ENCODE results near the gene LIMD2.
"Not testable (repeated sequence)": the region's sequence is repeated elsewhere in the genome, so short reads cannot be mapped to it uniquely, and the experiment has no call there.

The LIMD2 gene

DNA sequence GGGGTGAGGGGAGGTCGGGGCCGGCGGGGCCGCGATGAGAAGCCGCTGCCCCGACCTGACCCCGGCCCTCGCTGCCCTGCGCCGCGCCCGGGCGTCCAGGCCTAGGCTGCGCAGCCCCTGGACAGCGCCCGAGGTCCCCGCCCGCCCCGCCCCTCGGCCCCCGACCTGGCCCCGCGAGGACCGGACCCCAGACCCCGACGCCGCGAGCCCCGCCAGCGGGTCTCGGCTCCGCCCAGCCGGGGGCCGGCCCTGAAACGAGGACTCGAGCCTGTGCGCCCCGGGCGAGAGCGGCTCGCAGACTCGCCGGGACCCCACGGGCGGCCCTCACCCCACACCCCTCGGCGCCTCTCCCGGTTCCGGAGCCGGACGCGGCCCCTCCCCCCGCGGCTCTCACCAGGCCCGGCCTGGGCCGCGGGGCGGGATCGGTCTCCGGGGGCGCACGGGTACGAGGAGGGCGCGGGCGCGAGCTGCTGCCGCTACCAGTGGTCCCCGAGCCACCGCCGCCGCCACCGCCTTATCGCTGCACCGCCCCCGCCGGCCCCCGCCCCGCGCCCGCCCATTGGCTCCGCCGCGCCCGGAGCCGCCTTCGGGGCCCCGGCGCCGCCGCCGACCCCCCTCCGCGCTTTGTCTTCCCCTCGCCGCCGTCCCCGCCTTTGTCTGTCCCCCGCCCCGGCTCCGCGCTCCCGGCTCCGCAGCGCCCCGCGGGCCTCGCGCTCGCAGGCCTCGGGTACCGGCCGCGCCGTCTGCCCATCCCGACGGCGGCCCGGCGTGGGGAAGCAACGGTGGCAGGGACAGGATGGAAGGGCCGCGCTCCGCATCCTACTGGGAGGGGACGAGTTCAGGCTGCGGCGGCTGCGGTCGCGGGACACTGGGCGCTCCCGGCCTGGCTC lies at the start of gene LIMD2:
Gene LIMD2, minus strand, starts transcription at position 488 of the 890 bp plus-strand sequence. CDS start 827 bp downstream, outside the sequence.
- peak; percentile 80 for DNase-seq

DNA sequence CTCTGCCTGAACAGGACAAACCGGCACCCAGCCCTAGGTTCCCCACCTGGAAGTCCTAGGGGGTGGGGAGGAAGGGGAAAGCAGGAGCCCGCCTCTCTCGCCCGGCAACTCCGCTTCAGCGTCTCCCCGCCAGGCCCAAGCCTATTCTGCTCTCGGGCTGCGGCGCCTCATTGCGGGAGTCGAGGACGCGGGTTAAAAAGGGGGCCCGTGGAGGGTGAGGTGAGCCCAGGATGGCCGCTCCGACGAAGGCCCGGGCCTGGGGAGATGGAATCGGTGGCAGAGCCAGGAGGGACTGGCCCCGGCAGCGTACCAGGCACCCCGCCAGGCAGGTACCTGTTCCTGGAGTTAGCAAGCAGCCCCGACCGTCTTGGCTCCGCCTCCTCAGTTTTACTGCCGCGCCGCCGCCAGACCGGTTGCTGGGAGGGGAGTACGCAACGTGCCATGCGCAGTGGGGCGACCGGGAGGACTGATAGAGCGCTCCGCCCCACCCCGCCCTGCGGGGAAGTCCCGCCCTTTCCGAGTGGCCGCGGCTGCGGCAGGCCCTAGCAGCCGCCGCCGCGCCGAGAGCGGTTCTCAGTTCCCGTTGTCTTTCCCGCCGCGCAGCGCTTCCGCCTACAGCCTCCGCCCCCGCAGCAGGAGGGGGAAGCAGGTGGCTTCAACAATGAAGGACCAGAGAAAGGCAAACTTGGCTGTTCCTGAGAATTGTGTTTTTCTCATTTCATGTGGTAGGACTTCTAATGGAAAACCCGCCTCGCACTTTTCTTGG lies 41.7 kb upstream of the LIMD2 start, which contains the start of gene STRADA:
Gene STRADA, minus strand, starts transcription at position 392 of the 766 bp plus-strand sequence. CDS start 13,430 bp downstream, outside the sequence.
- peak; percentile 98 for DNase-seq

DNA sequence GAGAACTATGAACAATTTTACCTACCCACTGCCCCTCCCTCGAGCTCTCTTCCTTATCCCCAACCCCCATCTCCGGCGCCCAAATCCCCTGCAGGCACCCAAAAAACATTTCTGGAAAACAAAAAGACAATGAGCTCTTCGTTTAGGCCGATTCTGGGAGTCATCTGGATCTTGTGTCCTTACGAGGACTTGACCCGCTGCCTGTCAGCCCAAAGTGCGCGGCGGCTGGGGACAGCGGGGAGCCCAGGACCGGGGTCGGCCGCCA lies 41.1 kb upstream of the LIMD2 start:
- DNase-seq = no peak

DNA sequence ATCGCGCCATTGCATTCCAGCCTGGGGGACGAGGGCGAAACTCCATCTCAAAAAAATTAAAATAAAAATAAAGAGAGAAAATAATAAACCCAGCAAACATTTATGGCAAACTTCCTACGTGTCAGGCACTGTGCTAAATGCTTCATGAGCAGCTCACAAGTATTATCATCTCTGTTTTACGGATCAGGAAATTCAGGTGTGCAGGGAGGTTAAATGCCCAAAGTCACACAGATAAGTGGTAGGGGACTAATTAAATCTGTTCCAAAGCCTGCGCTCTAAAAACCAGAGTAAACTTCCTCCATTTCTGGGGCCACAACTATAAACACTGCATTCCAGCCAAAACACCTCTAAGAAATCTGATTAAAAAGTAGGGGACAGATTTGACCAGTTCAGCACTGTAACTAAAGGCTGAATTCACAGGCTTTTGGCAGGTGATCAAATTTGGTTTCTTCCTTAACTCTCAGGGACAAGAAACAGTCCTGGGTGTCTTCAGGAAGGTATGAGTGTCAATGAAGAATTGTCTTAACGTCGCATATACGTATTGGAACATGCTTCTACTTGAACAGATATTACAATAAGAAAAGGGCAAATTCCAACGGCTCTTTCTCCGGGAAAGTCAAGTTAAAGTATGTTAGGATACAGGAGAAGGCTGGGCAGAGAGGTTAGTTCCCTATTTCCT lies 40.7 kb upstream of the LIMD2 start:
- DNase-seq = no peak

DNA sequence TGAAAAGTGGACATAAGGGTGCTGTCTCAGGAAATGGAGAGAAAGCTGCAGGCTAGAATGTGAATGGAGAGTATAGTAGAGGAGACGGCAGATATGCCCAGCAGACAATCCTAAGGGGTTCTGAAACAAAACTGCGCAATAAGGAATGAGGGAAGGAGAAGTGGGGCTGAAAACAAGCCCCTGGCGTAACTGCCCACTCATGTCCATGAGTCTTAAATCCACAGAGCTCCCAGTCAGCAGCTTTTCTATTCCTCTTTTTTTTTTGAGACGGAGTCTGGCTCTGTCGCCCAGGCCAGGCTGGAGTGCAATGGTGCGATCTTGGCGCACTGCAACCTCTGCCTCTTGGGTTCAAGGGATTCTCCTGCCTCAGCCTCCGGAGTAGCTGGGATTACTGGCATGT lies 35.8 kb upstream of the LIMD2 start:
- no peak for DNase-seq

DNA sequence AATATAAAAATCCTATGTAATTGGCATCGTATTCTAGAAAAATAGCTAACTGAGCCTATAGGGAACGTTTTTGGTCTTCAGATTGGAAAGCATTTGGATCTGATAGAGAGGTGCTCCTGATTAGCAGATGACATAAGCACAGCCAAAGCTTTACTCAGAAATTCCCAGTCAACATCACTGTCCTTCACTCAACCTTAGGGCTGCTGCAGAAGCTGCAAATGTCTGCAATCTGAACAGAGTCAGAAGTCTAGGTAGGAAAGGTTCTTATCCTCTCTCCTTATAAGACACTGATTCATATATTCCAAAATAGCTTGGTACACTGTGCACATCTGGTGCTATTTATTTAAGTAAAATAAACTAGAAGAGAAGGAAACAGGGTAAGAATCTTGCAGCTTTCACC lies 22.5 kb upstream of the LIMD2 start:
- DNase-seq = no peak

DNA sequence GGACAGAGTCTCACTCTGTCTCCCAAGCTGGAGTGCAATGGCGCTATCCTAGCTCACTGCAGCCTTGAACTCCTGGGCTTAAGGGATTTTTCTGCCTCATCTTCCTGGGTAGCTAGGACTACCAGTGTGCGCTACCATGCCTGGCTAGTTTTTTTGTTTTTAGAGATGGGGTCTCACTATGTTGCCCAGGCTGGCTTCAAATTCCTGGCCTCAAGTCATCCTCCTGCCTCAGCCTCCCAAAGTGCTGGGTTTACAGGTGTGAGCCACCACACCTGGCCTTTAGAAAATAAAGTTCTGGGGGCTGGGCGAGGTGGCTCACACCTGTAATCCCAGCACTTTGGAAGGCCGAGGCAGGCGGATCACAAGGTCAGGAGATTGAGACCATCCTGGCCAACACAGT lies 20.3 kb upstream of the LIMD2 start:
- DNase-seq = not testable (repeated sequence)

DNA sequence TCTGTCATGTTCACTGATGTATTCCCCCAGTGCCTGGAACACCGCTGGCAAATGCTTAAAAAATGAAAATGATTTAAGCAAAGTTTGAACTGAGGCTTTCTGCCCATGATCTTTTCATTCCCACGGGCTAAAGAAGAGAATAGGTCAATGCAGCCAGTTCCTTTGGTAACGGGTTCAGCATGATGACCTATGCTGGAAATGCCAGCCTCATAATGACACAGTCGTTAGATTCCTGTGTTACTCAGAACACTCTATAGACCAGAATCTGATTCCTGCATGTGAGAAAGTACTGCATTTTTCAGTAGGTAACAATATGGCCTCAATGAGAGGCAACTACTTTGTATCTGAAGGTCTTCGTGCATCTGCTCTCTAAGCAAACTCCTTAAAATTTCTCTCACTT lies 19.1 kb upstream of the LIMD2 start:
- DNase-seq = no peak

DNA sequence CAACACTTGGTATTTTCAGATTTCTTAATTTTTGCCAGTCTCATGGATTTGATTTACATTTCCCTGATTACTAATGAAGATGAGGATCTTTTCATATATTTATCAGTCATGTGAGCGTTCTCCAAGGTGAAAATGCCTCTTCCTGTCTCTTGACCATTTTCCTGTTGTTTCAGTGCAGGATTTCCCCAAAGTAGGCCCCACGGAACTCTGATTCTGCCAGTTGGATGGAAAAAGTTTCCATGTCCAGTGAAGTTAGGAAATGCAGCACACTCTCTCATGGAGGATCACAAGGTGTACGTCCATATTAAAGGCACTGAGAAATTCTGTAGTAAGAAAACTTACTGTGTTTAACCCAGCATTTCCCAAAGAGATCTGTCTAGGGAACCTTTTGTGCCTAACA lies 16.5 kb upstream of the LIMD2 start:
- DNase-seq = no peak

DNA sequence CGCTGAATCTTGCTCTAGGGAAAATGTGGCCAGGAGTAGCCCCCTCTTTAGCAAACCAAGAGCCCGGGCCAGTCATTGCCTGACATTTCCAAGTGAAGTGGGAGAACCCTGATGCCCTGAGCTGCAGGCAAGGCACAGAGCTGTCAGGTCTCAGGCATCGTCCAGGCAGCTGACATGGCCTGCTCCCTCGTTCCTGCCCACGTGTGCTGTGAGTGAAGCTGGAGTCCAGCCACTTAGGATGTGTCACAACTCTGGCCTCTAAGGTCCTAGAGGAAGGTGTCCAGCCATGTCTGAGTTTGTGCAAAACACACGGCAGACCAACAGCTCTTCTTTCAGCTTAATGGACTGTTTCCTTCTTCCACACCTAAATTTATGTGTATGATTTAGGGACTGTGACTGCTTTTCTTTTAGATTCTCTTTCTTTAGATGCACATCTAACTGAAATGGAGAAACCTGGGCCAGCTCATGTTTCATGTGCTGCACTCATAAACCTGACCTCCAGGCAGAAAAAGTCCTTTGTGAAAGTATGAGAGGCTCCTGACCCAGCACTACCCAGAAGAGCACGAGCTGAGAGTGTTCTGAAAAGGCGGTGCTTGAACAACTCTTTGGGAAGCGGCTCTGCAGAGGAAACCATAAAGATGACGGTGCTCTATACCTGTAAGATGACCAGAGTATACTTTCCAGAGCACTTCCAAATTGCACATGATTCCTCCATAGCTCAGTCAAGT lies 14.8 kb upstream of the LIMD2 start:
- DNase-seq = no peak

DNA sequence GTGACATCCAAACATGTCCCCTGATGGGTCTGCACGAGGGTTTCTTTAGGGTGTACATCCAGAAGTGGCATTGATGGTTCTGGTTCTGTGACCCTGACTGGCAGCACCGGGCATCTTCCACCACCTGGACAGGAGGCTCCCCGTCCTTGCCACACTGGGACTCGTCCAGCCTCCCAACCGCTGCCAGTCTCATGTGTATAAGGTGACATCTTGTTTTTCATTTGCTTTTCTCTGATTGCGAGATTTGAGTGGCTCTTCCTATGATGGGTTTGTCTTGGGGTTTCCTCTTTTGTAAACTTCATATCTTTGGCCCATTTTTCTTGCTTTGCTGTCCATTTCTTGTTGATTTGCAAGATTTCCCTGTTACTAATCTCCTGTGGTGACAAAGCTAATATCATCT lies 9.2 kb upstream of the LIMD2 start:
- no peak for DNase-seq

DNA sequence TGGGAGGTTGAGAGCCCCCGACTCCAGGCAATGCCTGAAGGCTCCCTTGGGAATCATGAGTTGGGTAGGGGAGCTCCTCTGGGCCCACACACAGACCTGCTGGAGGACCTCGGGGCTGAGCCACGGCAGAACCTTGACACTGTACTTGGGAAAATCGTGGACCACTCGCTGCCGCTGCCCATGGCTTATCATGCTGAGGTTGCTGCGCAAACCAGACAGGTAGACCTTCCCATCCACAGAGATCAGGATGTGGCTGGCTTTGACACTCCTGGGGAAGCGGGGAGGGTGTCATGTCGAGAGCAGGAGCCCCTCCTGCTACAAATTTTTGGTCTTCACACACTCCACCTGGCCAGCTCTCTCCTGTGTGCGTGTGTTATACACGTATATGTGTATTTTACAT lies 7.2 kb upstream of the LIMD2 start:
- no peak for DNase-seq

DNA sequence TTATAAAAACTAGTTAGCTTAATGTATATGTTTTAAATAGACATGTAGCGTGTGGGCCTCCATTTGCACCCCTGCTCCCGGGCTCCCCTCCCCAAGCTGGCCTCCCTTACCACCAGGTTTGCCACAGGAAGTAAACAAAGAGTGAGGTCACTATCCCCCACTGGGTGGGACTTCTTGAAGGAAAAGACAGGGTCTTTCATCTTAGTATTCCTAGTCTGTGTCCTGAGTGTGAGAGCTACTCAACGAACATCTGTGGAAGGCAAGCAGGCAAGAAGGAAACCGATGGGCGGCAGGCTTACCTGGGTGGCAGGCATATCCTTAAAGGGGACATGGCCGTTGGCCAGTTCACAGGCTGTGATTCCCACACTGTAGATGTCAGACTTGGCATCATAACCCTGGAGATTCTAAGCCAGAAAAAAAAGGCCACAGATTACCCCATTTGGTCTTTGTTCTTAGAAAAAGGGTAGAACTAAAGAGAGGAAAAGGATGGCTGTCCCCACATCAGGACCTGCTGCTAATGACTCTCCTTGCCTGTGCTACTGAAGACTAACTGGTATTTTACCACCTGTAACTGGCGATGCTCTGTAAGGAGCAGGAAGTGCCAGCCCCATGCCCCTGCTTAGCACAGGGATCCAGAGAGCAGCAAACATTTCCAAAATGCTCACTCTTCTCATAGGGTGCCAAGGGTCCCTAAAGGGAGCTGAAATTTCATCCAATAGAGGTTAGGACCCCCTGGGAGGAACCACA lies 6.6 kb upstream of the LIMD2 start:
- no peak for DNase-seq

DNA sequence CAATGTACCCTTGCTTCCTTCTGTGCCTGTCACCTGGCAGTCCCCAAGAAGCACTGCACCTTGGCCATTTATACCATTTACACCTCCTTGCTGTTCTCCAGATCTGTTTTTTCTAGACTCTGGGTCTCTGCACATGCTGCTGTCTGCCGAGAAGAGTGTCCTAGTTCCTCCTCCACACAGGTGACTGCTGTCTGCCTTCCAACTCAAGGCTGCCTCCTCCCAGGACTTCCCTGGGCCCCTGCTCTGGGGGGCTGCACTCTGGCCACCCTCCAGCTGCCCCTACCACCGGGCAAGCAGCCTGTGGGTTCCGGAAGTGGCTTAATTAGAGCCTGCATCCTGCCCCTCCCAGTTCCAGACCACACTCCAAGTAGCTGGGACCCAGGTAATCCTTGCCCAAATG lies 5.7 kb upstream of the LIMD2 start:
- DNase-seq = no peak

DNA sequence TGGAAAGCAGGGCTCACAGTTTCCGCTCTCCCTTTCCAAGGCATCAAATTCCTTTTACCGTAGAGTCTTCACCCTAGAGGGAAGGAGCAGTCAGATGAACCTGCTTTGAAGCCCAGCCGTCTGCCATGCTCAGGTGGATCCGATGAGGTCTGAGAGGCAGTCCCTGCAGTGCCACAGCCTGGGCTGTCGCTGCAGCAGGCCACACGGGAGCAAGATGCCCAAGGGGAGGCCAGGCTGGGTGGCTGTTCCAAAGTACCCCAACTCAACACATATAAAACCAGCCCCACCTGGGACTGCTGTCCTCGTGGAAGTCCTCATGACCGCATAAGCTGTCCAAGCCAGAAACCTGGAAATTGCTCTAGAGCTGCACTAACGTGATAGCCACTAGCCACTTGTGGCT lies 4.9 kb upstream of the LIMD2 start:
- DNase-seq = no peak

DNA sequence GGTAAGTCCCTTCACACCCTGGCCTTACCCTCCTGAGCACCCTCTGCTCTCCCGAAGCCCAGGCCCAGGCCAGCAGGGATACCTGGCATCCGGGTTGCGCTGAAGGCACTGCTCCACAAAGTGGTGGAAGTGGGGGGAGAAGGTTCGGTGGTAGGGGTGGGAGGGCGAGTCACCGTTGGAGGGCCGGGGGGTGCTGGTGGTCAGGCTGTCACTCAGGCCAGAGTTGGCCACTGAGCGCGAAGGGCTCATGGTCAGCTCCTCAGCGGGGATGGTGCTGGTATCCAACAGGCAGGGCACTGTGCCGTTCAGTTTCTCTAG lies 4.3 kb upstream of the LIMD2 start:
- no peak for DNase-seq

DNA sequence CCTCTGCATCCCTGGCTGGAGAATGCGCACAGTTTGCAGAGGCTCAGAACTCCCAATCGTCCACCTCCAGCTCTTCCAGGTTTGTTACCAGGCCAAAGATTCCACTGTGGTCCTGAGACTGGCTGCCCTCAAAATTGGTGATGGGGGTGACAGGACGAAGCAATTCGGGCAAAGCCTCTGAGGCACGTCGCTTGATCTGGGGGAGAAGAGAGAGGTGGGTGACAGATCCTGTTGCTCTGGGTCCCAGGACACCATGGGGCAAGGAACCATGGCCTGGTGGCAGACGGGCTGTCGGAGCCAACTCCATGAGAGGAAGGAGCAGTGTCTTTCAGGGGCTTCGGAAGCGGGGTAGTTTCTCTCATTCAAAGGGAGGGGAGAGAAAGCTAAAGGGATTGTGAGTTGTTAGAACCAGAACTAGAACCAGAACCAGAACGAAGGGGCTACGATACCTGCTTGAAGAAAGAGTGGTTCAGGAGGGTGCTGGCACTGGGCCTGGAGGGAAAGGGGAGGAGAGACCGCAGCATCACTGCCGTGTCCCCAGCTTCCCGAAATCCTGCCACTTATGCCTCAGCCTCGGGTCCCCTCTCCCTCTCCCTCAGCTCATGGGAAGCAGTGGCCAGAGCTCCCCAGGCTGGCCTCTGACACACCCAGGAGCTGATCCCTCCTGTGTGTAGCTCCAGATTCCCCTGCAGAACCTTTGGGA lies 3.8 kb upstream of the LIMD2 start:
- DNase-seq = no peak

DNA sequence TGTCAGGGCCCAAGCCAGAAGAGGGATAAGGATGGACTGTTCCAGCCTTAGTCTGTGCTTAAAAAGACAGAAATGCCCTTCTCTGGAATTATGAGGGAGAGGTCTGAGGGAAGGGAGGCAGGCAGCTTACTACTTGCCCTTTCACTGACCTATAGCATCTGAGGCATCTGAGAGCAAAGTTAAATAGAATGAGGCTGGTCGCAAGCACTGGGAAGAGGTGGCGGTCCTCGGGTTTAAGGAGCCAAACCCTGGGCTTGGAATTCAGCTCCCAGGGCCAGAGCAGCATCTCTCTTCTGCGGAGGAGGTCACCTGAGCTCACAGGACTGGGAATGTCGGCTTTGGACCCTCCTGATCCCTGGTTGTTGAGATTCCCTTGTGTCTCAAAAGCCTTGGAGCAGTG lies 3.1 kb upstream of the LIMD2 start:
- no peak for DNase-seq

DNA sequence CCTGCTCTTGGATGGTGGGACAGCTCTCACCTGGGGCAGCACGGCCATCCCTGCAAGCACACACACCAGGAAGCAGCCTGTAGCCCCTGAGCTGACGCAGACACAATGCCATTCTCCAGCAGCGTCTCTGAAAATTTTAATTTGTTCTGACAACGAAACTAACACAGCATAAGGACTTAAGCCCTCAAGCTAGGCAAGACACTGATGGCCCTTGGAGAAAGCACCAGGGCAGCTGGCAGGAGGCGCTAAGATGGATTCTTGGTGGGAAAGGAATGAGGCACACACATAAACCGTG lies 2.7 kb upstream of the LIMD2 start:
- DNase-seq = no peak

DNA sequence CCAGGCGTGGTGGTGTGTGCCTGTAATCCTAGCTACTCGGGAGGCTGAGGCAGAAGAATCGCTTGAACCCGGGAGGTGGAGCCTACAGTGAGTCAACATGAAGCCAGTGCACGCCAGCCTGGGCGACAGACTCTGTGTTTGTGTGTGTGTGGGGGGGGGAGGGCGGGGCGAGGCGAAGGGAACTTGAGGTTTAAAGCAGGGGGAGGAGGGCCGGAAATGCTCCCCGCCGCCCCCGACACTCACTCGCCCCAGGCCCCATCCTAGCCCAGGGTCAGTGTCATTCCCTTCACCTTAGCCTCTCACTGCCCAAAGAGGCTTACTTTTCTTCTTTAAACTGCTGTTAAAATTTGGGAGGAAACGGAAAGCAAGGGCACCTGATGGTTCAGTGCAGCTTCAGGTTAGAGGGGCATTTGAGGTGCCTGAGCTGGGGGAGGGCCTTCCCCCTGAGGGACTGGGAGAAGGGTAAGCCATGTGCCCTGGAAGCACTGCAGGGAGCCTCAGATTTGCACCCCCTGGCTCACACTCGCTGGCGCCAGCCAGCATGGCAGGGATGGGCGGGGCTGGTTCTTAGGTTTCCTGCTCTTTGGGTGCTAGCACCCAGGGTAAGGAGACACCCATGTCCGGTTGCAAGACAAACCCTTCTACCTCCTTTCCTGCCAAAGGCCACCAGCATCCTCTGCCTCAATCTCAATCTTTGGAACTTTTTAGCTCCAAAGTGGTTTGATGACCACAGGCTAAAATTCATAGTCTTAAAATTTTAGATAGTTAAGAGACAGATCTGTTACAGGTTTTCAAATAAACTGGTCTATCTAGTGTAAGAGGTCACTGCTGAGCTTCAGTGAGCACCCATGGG lies 2.2 kb upstream of the LIMD2 start:
- peak; percentile 65 for DNase-seq

DNA sequence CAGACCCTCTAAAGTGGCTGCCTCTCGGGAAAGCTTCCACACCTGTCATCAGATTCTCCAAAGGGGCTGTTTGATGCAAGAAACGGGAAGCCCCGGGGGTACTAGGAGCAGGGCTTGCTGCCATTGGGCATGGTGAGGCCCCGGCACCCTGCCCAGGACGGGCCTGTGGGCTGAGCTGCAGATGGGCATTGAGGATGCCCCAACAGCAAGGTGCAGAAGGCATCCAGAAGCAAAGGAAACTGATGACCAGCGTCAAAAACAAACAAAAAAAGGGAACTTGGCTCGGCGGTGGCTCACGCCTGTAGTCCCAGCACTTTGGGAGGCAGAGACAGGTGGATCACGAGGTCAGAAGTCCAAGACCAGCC lies 1.5 kb upstream of the LIMD2 start:
- DNase-seq = no peak

All from stimulated activated CD4-positive, alpha-beta T cell treated with anti-CD3 and anti-CD28 coated beads, Interleukin-12 subunit alpha, Interleukin-12 subunit beta, amount 100 ng/mL, for 4 hours (primary cell).